ENCODE data around the gene GRIN2C.

The GRIN2C gene

DNA sequence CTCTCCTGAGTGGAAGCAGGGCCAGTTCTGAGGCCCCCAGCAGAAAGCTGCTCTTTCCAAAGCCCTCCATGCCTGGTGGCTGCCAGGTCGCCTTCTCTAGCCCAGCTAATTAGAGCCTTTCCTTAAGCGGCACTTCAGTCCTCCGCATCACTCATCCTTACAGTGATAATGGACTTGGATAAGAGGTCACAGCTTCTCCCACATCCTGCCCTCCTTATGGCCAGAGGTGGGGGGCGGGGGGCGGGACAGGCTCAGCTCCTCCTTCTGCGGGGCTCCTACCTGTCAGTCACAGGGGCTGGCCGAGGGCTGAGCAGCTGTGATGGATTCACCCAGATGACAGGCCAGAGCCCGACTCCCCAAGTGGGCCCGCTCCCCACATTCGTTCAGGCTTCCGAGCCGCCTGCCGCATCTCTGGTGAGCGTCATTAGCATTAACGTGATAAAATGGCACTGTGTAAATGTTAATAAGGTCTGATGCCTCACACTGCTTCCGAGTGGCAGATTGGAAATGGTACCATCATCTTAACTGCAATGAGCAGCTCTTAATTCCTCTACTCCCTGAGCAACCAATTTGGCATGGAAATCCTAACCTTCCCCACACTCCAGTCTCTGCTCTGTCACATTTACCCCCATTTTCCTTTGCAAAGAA lies 41.3 kb downstream of the GRIN2C start:
- no peak for DNase-seq

DNA sequence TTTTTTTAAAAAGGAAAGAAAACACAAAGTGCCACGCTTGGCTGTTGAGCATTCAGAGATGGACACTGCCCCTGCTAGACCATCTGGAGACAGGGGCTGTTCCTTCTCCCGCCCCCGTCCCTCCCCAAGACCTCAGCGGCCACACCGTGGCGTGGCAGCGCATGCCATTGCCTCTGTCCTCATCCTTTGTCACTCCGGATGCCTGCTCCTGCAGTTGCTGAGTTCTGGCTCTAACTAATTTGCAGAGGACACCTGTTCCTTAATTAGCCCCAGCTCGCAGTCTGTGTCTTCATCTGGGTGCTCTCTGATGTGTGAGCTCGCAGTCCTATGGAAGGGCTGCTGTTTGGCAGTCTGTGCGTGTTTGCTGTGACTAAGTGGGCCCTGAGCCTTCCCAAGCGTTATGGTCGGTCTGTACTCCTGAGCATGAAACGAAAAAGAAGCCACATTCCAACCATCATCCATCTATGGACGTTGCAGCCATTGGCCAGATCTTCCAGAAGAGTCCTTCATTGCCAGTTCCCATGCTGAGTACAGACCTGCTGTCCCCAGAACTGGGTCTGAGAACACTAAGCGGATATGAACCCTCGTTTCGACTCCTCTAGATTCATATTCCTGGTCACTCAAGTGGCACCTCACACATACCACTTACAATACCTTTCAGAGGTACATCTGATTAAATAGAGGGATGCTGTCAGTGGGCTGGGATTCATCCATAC lies 42.6 kb downstream of the GRIN2C start:
- no peak for DNase-seq

DNA sequence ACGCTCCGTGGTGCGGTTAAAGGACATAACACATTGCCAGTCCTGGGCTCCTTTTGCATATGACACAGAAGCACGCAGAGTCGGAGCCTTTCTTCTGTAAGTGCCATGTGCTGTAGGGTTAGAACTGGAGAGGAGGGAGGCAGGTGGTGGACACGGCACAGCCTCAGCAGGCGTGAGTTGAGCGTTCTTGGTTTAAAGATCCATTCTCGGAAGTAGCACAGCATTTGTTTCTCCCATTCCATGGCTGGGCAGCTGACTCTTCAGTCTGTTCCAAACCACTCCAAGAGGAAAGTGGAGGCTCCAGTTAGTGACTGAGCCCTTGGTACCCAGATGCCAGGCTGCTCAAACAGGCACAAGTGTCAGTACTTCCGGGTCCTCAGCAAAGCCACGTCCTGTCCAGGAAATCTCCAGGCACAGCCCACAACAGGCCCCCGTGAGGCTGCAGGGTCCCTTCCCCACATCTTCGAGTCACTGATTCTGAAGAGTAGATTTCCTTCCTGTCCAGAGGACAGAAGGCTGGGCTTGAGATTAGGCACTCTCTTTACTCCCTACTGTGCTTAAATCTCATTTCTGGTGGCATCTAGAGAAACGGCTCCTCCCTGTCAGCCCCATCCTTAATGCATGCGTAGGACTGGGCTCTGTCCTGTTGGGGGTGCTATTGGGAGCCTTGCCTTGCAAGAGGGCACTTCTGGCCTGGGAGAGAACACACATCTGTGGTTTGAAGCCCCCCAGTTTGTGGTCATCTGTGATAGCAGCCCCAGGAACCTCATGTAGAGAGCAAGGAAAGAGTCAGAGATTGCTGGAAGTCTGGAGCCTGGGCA lies 43.9 kb downstream of the GRIN2C start:
- no peak for DNase-seq

DNA sequence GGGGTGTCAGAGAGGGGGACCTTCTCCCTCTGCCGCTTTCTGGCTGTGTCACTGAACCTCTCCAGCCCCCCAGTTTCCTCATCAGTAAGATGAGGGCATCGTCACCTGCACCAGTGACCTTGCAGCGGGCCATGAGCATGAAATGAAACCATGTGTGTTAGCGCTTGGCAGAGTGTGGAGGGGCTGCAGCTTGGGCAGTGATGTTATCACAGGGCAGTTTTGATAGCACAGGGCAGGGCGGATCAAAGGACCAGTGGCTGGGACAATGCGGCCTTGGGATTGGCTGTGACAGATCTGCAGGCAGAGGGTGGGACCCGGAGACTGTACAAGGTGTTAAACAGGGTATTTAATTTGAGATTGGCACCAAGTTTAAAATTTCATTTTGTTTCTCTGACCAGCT lies 44.6 kb downstream of the GRIN2C start:
- no peak for DNase-seq

DNA sequence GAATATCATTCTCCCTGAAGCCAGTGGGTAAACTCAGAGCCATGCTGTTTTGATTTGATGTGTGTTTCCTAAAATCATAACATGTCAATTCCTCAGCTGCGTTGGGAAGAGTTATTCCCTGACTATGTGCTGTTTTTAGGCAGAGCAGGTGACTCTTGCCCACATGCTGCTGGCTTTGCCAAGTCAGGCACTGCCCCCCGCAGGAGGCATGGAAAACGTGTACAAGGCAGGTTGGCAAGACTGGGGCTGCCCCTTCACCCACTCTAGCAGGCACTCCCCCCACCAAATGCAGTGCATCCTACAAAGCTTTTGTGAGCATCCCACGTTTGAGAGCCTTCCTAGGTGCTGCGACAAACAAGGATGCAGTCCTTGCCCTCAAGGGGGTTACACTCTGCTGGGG lies 45.2 kb downstream of the GRIN2C start:
- peak in 1 of 2 donors; percentile 16 for DNase-seq

DNA sequence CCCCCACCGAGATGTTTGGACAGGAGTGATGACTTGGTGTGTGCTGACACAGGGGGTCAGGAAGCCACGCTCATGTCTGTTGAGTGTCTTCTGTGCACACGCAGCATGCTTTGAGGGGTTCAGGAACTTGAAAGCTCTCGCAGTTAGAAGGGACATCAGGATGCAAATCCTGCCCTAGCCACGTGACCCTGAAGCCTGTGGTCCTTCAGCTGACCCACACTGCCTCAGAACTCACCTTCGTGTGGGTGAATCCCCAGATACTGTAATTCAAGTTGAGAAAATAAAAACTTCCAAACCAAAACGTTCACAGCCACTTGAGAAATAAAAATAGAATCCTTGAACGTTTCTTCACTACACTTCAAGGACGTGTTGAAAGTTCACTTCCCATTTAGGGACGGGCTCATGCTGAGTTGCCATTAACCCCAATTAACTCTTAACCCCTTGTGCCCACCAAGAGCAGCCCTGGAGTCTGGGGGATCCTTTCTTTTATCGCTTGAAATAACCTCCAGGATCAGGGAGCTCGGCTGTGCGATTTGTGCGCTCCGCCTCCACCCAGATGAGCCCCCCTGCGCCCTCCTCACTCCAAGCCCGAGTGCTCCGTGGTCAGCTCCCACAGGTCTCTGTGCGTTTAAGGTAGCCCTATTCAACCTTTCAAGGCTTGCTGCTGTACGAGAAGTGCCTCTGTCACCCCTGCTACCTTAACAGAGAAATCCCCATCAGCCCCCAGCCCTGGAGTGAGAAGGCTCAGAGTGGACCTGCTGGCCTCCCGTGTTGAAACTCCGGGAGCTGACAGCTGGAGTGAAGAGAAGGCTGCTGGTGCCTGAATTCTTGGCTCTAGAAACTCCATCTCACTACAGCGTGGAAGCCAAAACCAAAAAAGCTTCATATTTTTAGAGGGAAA lies 47.3 kb downstream of the GRIN2C start:
- DNase-seq, result no peak

DNA sequence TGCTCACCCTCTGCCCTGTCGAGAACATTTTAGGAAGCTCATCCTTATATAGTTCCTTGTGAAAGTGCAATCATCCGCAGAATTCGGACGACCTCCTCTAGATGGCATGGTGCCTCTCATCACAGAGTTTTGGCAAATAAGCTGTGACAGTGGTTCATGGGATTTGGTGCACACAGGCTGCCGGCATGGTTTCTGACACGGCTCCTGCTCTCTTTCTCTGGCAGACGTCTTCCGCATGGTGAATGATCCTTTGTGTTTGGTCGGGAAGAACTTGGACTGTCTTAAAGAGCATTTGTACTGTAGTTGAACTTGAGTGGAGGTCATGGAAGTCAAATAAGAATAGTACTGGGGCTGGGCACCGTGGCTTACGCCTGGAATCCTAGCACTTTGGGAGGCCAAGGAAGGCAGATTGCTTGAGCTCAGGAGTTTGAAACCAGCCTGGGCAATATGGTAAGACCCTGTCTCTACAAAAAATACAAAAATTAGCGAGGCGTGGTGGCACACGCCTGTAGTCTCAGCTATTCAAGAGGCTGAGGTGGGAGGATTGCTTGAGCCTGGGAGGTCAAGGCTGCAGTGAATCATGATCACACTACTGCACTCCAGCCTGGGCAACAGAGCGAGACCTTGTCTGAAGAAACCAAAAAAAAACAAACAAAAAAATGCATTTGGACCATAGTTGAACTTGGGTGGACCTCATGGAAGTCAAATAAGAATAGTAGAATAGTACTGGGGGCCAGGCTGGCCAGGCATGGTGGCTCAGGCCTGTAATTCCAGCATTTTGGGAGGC lies 48.8 kb downstream of the GRIN2C start:
- DNase-seq, result no peak

DNA sequence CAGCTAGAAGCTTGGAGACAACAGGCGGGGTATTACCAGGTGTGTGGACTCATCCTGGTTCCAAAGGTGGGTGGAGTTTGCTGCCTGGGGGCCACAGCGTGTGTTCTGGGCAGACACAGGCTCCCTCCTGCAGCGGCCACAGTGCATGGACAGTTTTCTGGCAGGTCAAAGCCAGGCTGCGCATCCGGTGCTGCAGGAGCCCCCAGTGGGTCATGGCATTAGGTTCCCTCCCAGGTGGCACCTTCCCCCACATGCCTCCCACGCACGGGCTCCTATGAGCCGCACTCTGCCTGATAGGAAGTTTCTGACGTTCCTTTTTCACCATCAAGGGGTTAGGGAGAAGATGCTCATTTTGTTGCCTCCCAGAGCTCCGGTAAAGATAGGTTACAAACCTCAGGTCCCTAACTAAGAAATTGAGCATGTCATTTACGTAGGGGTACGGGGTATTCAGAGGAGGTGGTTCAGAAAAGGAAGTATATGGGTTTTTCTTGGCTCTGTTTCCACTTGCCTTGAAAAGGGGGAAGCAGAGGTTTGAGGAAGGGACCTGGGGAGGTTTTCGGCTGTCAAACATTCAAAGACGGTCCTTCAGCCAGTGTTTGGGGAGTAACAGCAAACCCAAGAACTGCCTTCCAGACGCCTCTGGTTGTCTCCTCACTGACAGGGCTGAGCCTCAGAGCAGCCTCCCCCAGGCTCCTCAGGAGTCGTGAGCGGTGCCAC lies 50.8 kb downstream of the GRIN2C start:
- no peak for DNase-seq

DNA sequence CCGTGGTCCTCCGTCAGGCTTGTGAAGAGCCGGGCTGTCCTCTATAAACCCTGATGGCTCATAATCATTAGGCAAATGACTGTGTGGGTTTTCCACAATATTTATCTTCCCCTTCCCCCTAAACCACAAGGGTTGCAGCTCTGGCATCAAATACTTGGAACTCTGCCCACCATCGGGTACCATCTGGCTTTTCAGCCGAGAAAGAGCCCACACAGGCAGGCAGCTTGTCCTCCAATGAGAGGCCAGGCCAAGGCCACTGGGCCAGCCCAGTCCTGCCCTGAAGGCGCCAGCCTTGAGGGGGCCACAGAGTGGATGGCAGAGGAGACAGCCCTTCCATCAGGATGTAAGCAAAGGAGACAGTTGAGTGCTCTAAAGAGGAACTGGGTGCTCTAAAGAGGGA lies 51.8 kb downstream of the GRIN2C start:
- no peak for DNase-seq

DNA sequence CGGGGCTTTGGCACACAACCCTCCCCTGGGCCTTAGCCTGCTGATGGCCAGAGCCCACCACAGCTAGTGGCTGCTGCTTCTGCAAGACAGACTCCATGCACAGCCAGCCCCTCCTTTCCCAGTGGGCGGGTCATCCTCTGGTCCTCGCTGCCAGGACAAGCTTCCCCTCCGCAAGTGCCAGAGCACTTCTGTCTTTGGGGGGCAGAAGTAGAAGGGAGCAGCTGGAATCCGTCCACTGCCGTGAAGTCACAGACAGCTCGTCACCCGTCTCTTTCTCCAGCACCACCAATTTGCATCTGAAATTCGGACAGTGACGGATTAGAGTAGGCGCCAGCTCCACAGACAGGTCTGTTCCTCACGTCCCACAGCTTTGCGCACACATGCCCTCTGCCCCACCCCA lies 52.2 kb downstream of the GRIN2C start:
- no peak for DNase-seq

DNA sequence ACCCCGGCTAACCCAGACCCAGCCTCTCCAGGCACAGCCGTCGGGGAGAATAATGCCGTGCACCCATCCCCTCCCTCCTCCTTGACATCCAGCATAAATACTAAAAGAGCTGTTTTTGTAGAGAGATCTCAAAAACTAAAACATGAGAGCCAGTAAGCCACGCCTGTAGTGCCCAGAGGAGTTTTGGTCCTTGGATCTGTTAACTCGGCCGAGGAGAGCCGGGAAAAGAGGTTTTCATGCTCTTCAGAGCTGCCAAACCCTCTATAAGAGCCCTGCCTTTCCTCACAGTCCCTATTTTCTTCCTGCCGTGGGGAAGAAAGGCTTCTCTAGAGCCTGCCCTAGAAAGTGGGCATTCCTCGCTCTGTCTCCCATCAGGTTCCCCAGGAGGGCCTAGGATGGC lies 53.4 kb downstream of the GRIN2C start:
- DNase-seq, result no peak

DNA sequence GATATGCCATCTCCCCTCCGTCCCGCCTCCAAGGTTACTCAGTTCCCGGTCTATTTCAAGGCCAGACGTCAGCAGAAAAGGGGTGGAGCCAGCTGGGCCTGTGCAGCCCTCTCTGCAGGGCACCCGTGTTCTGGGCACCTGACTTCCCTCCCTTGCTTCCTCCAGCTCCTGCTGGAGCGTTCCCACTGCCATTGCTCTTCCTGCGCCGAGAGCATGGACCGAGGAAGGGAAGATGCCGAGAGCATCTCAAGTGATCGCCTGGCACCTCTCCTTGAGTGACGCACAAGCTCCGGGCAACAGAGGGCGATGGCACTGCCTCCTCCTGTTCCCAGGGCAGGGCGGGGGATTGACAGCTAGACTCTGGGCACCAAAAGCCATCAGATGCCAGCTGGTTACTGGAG lies 54.1 kb downstream of the GRIN2C start:
- no peak for DNase-seq

DNA sequence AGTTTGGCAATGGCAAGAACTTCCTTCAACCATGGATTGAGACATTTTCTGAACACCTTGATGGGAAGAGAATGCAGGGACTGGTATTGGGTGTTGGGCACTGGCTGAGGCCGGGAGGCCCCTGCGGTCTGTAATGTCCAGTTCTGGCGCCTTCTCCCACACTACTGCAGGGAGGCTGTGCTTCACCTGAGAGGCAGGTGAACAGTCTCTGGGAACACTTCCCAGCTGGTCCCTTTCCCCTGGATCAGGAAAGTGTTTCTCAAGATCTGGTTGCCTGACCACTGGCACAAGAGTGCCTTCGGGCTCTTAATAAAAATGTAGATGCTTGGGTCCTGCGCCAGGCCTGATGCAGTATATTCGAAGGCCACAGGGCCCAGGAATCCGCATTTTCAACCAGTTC lies 55.0 kb downstream of the GRIN2C start:
- no peak for DNase-seq

DNA sequence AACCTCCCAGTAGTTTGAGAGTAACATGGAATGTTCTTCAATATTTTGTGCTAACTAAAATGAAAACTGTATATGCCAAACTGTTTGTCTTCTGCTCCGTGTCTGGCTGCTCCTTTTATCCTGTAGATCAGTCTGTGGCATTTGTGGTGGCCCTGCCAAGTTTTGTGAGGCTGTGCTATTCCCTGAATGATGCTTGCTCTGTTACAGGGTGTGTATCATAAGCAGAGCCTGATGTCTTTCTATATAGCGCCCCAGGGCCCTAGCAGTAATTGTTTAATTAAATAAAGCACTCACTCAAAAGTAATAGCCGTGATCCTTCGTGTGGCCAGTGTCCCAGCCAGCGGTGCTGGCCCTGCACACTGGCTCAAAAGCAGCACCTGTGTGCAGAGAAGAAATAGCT lies 55.7 kb downstream of the GRIN2C start:
- no peak for DNase-seq

DNA sequence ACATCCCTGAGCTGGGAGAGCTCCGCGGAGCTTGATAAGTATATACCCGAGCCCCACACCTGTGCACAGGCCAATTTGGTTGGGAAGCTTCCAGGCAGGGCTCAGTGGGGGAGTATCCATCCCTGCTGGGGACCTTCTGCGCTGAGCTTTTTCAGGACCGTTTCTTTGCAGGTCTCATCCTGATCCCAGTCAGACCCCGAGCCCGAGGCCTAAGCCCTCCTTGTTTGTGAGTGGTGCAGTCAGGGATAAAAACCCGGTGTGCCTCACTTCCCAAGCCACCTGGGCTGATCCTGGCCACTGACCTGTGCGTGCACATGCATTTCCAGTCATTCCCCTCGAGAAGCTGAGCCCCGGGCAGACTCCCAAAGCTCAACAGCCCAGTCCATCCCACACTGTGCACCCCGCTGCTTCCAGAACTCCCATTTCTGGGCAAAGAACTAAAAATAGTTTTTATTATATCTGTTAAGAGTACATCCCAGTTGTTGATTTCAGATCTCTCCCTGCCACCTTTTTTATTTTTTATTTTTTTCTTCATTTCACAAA lies 56.2 kb downstream of the GRIN2C start:
- DNase-seq, result no peak

DNA sequence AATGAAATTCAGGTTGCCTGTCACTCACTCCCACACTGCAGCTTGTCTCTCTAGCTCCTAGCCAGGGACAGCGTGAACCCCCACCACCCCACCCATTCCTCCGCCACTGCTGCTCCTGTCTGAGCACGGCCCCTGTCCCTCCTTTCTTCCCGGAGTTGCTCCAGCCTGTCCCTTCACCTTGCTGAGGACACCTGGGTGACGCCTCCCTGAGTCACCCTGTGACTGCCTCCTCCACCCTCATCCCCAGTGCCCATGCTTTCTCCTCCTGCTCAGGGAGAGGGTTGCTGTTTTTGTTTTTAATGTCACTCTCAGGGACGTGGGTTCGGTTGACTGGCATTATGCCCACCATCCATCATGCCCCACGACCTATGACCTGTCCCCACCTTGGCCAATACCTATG lies 57.8 kb downstream of the GRIN2C start:
- no peak for DNase-seq

DNA sequence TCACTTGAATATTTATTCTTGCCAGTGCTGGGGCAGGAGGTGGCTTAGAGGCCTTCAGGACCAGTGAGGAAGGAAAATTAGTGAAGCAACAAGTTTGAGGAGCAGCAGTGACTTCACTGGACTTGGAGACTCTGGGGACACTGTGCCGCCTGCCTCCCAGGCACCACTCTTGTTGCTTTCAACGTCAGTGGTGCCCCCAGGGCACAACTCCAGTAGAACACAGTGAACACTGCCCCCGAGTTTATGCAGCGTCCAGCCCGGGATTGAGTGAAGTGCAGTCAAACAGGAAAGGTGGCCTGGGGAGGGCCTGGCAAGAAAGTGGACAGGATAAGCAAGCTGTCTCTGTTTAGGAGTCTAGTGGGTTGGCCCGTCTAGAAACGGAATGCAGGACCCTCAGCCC lies 59.2 kb downstream of the GRIN2C start:
- DNase-seq, result no peak

DNA sequence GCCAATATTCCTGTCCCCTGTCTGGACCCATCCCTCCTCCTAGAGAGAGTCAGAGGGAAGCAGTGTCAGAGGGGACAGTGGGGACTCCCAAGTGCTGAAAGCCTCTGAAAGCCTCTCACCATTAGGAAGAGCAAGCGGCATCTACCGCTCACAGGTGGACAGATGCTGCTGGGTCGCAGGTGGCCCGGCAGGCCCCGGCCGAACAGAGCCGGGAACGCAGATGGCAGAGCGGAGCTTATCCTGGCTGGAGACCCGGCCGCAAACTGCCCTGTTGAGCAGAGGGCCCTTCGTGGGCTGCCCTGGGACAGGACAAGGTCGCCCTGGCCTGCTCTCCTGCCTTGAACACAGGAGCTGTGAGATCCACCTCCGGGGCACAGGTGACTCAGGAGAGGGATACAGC lies 60.6 kb downstream of the GRIN2C start:
- no peak for DNase-seq

DNA sequence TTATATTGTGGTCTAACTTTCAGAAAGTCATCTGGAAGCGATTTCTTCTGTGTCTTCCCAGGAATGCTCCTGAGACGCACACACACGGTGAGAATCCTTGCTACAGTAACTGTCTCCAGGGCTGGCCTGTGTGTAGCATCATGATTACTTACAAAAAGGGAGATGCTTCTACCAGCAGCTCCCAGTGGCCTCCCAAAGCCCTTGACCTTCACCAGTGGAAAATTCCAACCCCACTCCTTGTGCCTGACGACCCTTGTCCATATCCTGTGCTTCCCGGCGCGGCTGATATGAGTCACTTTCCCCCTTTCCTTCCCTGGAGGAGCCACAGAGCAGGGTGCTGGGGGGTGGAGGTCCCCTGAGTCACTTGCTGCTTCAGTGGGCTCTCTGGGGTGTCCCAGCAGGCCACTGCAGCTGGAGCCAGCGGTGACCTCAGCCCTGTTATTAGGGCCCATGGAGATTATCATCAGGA lies 61.4 kb downstream of the GRIN2C start:
- DNase-seq, result no peak

DNA sequence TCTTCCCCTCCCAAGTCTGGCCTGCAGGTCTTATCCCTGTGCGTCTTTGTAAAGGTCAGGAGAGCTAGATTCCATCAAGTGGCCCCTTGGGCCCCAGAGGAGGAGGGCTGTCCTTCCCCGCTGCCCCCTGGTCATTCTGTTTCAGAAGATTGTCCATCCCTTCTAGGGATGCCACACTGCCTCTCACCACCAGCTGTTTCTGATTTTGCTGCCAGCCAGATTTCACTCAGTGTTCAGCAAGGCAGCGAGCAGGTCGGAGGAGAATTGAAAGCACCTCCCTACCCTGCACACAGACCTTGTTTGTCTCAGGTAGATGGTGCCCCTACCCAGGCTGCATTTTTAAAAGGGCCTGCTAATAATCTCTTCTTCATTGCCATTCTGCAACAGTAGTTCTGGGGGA lies 61.9 kb downstream of the GRIN2C start:
- DNase-seq, result no peak

DNA sequence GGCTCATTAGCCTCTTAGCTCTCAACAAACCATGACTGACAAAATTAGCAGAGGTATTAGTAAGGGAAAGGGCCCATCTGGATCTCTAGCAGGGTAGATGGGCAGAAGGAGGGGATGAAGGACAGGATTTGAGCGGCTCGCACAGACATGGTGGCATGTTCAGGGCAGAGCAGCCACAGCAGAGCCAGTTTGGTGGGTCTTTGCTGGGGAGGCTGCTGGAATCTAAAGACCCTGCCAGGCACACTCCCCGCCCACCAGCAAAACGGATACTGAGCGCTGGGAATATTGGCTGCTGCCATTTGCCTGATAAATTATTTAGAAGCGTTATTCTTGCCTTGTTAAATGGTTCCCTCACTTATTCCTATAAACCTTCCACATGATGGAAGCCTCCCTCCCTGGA lies 62.8 kb downstream of the GRIN2C start:
- DNase-seq, result no peak
